Omental fat pad (tissue), 4 donors: ENCODE measurements around the gene KCNQ1OT1. TPM values are rescaled to one million over a fixed set of nuclear protein-coding genes. Genes with fewer than 3 reads are reported as not detected.

Experiments used
- ATAC-seq: fragments of 150-250 bp; one replicate; pipeline ENCODE4 v1.9.1; 2016; ENCODE audit warnings: mild to moderate bottlenecking, moderate library complexity; ENCODE audit not compliant: low FRiP score
- DNase-seq: peaks from one replicate; pipeline ENCODE4 v3.0.0-alpha.2; 2019; ENCODE audit warnings: low spot score
- total RNA-seq, 4 donors: library from RNA; depleted of rRNA; stranded (reverse); fragments of >200 nt; gene quantifications; one replicate each; pipeline ENCODE4 v1.1.0, GENCODE V29; 2016
- TF ChIP-seq, protein P1 (sequence below), 3 donors: fragments of 450-650 bp; IDR thresholded peaks; one replicate each; pipeline ENCODE4 v1.5.1; 2016 to 2017; ENCODE audit warnings: antibody characterized with exemption in 3 of 3, mild to moderate bottlenecking in 3 of 3, moderate library complexity in 2 of 3

The KCNQ1OT1 gene
- total RNA-seq, 4 donors from 2014 or later: 3.4 to 9.7 (median 6.2) TPM

DNA sequence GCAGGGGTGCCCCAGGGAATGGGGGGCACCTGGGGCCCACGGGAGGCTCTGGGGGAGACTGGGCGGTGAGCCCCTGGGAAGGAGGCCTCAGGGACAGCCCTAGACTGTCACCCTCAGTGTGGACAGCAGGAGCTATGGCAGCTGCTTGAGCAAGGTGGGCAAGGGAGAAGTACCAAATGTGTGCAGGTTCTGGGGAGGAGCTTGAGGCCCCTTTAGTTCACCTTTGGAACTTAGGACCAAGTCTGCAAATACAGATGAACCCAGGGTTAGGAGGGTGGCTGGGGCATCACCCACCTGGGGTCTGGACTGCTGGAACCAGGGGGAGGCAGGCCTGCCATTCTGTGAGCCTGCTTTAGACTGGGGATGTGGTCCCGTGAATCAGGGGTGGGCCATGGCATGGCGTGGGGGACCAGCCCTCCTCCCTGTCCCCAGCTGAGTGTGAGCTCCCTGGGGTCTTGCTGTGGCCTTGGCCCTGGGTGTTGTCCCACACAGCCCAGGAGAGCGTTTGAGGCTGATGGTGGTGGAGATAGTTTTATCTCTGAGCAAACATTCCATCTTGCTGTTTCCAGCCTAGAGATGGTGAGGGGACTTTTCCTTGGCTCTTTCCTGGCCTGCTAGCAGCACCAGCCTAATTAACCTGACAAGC, 132.6 kb downstream of the KCNQ1OT1 start:
- TF ChIP-seq, protein P1, sequence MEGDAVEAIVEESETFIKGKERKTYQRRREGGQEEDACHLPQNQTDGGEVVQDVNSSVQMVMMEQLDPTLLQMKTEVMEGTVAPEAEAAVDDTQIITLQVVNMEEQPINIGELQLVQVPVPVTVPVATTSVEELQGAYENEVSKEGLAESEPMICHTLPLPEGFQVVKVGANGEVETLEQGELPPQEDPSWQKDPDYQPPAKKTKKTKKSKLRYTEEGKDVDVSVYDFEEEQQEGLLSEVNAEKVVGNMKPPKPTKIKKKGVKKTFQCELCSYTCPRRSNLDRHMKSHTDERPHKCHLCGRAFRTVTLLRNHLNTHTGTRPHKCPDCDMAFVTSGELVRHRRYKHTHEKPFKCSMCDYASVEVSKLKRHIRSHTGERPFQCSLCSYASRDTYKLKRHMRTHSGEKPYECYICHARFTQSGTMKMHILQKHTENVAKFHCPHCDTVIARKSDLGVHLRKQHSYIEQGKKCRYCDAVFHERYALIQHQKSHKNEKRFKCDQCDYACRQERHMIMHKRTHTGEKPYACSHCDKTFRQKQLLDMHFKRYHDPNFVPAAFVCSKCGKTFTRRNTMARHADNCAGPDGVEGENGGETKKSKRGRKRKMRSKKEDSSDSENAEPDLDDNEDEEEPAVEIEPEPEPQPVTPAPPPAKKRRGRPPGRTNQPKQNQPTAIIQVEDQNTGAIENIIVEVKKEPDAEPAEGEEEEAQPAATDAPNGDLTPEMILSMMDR (IDR thresholded peaks at IDR 0.05): no peak
- no peak for ATAC-seq
- DNase-seq: no peak

DNA sequence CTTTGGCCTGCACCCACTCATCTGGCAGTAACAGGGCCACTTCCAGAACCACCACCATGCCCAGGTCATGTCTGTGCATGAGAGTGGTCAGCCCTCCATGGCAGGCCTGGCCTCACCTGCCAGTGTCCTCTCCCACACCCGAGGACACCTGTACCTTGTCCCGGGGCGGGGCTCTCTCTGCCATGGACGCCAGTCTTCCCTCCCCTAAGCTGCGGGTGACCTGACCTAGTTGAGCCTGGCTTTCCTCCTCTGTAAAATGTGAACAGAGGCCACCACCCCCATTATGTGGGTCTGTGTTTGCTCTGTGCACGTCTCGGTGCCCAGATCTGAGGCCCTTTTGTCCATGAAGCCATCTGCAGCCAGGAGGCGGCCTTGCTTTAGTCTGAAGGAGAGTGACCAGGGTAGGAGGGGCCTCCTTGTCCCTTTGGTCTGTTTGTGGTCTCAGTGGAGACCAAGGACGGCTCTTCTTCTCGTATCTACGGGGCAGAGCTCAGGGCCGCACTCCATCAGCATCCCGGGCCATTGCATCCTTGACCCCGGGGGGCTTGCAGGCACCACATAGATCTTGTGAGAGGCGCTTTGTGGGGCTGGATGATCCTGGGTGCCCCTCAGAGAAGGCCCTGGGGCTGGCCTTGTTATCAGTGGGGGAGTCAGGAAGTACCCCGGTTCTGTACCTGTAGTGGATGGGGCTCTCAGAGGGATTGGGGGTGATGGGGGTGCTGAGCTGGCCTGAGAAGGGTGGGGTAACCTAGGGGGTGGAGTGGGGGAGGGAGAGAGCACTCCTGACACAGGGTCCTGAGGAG, 133.4 kb downstream of the KCNQ1OT1 start:
- no peak for DNase-seq
- no peak for ATAC-seq
- TF ChIP-seq, protein P1 (IDR thresholded peaks at IDR 0.05): no peak

DNA sequence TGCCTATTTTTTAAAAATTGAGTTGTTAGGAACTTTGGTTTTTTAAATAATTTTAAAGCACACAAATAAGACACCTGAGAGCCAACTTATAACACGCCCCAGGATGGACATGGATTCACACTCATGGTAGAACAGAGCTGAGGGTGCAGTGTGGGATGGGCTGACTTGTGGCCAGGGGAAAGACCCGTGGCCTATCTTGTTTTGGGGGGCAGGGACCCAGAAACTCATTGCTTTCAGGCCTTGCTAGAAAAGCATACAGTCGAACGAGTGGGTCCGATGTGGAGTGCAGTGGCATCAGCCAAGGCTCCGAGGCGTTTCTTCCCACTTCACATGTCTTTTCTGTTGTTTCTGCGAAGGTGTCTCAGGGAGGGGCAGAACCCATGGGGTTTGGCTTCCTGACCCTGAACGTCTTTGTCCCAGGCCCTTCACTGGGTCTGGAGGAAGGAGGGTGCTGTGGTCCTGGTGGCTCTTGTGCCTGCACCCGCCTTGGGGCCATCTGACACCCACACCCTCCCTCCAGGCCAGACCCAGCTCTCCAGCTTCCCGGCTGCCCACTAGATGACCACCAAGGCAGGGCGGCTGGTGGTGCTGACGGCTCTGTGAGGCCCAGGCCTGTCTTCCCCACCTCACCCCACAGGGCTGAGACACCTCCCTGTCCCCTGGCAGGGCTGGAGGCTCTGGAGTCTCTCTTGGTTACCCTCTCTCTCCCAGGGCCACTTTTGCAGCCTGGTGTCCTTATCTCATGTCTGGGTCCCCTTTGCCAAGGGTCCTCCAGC, 134.2 kb downstream of the KCNQ1OT1 start:
- TF ChIP-seq, protein P1 (IDR thresholded peaks at IDR 0.05): no peak
- no peak for DNase-seq
- ATAC-seq: no peak

DNA sequence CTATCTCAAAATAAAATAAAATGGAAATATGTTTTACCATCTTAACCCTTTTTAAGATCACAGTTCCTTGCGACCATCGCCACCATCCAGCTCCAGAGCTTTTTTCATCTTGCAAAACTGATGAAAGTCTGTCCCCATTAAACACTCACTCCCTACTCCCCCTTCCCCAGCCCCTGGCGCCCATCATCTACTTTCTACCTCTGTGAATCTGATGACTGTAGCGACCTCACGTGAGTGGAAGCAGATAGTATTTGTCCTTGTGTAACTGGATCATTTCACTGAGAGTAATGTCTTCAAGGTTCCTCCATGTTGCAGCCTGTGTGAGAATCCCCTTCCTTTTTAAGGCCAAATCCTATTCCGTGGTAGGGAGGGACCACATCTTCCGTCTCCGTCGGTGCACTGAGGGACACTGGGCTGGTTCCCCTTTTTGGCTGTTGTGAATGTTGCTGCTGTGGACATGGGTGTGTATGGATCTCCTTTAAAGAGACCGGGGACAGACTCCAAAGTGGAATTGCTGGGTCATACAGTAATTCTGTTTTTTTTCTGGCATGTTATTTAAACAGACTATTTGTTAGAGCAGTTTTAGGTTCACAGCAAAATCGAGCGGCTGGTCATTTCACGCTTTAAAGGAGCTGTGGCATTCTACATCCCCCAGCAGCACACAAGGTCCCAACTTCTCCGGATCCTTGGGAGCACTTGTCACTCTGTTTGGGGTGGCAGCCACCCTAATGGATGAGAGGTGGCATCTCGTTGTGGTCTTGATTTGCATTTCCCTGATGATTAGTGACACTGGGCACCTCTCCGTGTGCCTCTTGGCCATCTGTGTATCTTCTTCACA, 135.0 kb downstream of the KCNQ1OT1 start:
- no peak for ATAC-seq
- TF ChIP-seq, protein P1 (IDR thresholded peaks at IDR 0.05): no peak
- DNase-seq: no peak

- TF ChIP-seq, protein P1 (IDR thresholded peaks at IDR 0.05): no peak
- ATAC-seq (no peak), DNase-seq (no peak)
Observed at GRCh38 chr11:2564008-2564530, 135.7 kb downstream of the KCNQ1OT1 start.
